Measurements from ENCODE around the gene BRI3. TPM values are rescaled to one million over a fixed set of nuclear protein-coding genes. Genes with fewer than 3 reads are reported as not detected.

BRI3 gene
- total and polyA plus RNA-seq, 2 of the 8 experiments (the other 6 are each of a cell fraction or from before 2014, with no cell fraction given), result 77.5 to 93.4 TPM

- Histone ChIP-seq H2AFZ (ENCODE audit: low read length) (no peak overlapping the region), H4K8ac (ENCODE audit: extremely low read depth, insufficient read depth, low read length) (no peak overlapping the region), H3K14ac (ENCODE audit: insufficient read length) (no peak overlapping the region), H3K18ac (ENCODE audit: extremely low read depth, low read length) (no peak overlapping the region), H3K23me2 (ENCODE audit: low read depth, low read length) (no peaks in the 10 kb centered on the region), H3K27ac (ENCODE audit: low read depth, low read length) (no peak overlapping the region), H3K56ac (replicated peaks; ENCODE audit: insufficient read length, low read depth, low read length) (no peak overlapping the region), H3K79me2 (ENCODE audit: control insufficient read depth in 1 of 2, insufficient read depth in 2 of 2, low read length in 2 of 2) (no peaks in the 10 kb centered on the region), H3K27me3 (replicated peaks in 1 of 4; ENCODE audit: control insufficient read depth in 3 of 4, extremely low read depth in 1 of 4, insufficient read depth in 3 of 4, low read length in 3 of 4) (no peaks in the 10 kb centered on the region), H3K4me1 (replicated peaks in 1 of 4; ENCODE audit: control insufficient read depth in 3 of 4, insufficient read depth in 4 of 4, low read length in 3 of 4) (no peaks in the 10 kb centered on the region), H4K91ac (replicated peaks; ENCODE audit: insufficient read length, low read length) (no peak overlapping the region), H2AK5ac (ENCODE audit: low read depth, low read length) (0 out of 2 replicates have a peak overlapping the region, but pooled peaks have one; percentile 2), H2BK120ac (replicated peaks; ENCODE audit: low read depth, low read length) (no peak overlapping the region), H3K4me3 (ENCODE audit: extremely low read depth in 1 of 4, insufficient read depth in 2 of 4, low read depth in 3 of 4, low read length in 4 of 4) (no peak overlapping the region), H2BK5ac (ENCODE audit: low read depth, low read length) (no peak overlapping the region), H4K5ac (ENCODE audit: insufficient read length, low read depth, low read length) (no peak overlapping the region), H3K36me3 (ENCODE audit: control insufficient read depth in 2 of 4, insufficient read depth in 4 of 4, low read length in 3 of 4) (no peaks in the 10 kb centered on the region; a peak in 1 of 8 replicates), H3K9me3 (ENCODE audit: insufficient read depth in 2 of 2, low read depth in 1 of 2, low read length in 1 of 2) (no peaks in the 10 kb centered on the region), H2BK20ac (ENCODE audit: low read length) (no peak overlapping the region), H3K23ac (ENCODE audit: insufficient read length) (no peak overlapping the region), H3K4me2 (ENCODE audit: insufficient read depth in 1 of 2, low read depth in 2 of 2, low read length in 2 of 2) (no peak overlapping the region), H3K9ac (replicated peaks in 1 of 4; ENCODE audit: extremely low read depth in 1 of 4, low read depth in 3 of 4, low read length in 3 of 4) (no peak overlapping the region), H3K79me1 (ENCODE audit: low read depth, low read length) (no peaks in the 10 kb centered on the region; the same call in 1 of the 2 replicates), H2BK15ac (ENCODE audit: low read length) (no peak overlapping the region), H4K20me1 (replicated peaks in 1 of 2; ENCODE audit: control insufficient read depth in 1 of 2, insufficient read depth in 2 of 2, low read length in 2 of 2) (no peaks in the 10 kb centered on the region), H2BK12ac (ENCODE audit: low read depth, low read length) (no peak overlapping the region), H3K4ac (replicated peaks; ENCODE audit: insufficient read length, low read depth, low read length) (no peak overlapping the region)
- POLR2A ChIA-PET (ENCODE audit: partially characterized antibody), result interaction anchor here (0.7 to 1.1 kb wide), 2 partner anchors 22 to 135 kb away, joined by 3 to 4 read pairs; partner anchors contain the start of gene BAIAP2L1
- TF ChIP-seq EGR1 (IDR thresholded peaks at IDR 0.05; ENCODE audit: borderline replicate concordance, low read depth, low read length), result no peak
- no peak for TF ChIP-seq RXRA (IDR thresholded peaks at IDR 0.05; ENCODE audit: insufficient read depth, low read depth, low read length)
- no peak for TF ChIP-seq E2F6 (IDR thresholded peaks at IDR 0.05)
- no peak for TF ChIP-seq SRF (IDR thresholded peaks at IDR 0.05; ENCODE audit: low read depth, low read length)
- TF ChIP-seq KDM1A (IDR thresholded peaks at IDR 0.05; ENCODE audit: borderline replicate concordance, low read length), result no peak
- 0 out of 2 replicates have a peak, but pooled peaks have one; percentile 37 for TF ChIP-seq TEAD4 (IDR thresholded peaks at IDR 0.05; ENCODE audit: low read depth, low read length)
- TF ChIP-seq CHD1 (IDR thresholded peaks at IDR 0.05; ENCODE audit: low read depth, low read length), result no peak
- 82% methylated on average over 5 of the region's 5 CpGs; no CpG with 5 or more reads in 1 of the 2 experiments for WGBS, 2 experiments (ENCODE audit: extremely low coverage in 1 of 2, insufficient coverage in 1 of 2, insufficient read length in 1 of 2, insufficient replicate concordance in 2 of 2, low coverage in 1 of 2, low lambda C conversion rate in 2 of 2, missing lambda C conversion rate in 1 of 2)
- DNase-seq (ENCODE audit: low read depth in 1 of 2, low spot score in 2 of 2), result no peak
- no peak for FAIRE-seq
- CTCF ChIA-PET (ENCODE audit: partially characterized antibody), result interaction anchor here (0.6 to 1.3 kb wide), 6 partner anchors 13 to 568 kb away, joined by 3 read pairs; no protein-coding TSS in a partner anchor
Measured at GRCh38 chr7:98265841-98266271, 15.6 kb upstream of the BRI3 start.
